Spleen (tissue), 7 donors: Measurements from ENCODE around the gene MOB3B.

Experiments
- POLR2A ChIP-seq, 3 donors: fragments of 450-650 bp; IDR thresholded peaks; one replicate each; pipeline ENCODE4 v1.5.1; 2017; ENCODE audit warnings: antibody characterized with exemption in 3 of 3, mild to moderate bottlenecking in 1 of 3
- POLR2AphosphoS5 ChIP-seq, 3 donors: sonication (generic); formaldehyde crosslinking; IDR thresholded peaks; one replicate each; pipeline ENCODE4 v1.5.1; 2017; ENCODE audit warnings: antibody characterized with exemption in 3 of 3
- TF ChIP-seq, protein P1 (sequence below), 11 experiments: fragments of 200-600 bp in 7 of 11; fragments of 450-650 bp in 4 of 11; sonication (generic) in 4 of 11; IDR thresholded peaks in 8 of 11; conservative IDR thresholded peaks in 3 of 11; 1 replicate in 7 of 11; 2 replicates in 4 of 11; pipeline versions ENCODE4 v1.4.0 to v1.8.0; 2016 to 2021; ENCODE audit warnings: antibody characterized with exemption in 11 of 11, inconsistent platforms in 4 of 11, mild to moderate bottlenecking in 1 of 11
- donor health status: DM: no; HTN: no; CAD: no; lungs with moderate emphysema.
- donor health status: DM: no; HTN: no; CAD: no.
- donor health status: DM: no; HTN: no; CAD: no.

DNA sequence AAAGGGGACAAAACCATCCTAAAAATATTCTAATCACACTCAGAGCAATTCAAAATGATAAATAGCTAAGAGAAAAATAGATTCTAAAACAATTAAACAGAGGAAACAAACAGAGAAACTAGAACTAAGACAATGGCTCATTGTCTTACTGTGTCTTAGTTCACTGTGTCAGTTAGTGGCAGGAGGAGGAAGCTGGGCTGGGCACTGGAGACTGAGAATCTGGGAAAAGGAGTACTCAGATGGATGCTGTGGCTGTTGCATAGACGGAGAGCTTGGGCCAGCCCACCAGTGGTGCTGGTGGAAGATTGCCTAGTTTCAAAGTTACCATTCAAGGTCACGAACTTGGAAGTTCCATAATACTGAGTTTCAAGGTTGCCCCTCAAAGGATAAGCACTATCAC lies 100.2 kb downstream of the MOB3B start:
- TF ChIP-seq, protein P1, sequence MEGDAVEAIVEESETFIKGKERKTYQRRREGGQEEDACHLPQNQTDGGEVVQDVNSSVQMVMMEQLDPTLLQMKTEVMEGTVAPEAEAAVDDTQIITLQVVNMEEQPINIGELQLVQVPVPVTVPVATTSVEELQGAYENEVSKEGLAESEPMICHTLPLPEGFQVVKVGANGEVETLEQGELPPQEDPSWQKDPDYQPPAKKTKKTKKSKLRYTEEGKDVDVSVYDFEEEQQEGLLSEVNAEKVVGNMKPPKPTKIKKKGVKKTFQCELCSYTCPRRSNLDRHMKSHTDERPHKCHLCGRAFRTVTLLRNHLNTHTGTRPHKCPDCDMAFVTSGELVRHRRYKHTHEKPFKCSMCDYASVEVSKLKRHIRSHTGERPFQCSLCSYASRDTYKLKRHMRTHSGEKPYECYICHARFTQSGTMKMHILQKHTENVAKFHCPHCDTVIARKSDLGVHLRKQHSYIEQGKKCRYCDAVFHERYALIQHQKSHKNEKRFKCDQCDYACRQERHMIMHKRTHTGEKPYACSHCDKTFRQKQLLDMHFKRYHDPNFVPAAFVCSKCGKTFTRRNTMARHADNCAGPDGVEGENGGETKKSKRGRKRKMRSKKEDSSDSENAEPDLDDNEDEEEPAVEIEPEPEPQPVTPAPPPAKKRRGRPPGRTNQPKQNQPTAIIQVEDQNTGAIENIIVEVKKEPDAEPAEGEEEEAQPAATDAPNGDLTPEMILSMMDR (IDR thresholded peaks at IDR 0.05 in 8 of 11, conservative IDR thresholded peaks at IDR 0.05 in 3 of 11): no peak
- TF ChIP-seq POLR2A (IDR thresholded peaks at IDR 0.05) (no peak), POLR2AphosphoS5 (IDR thresholded peaks at IDR 0.05) (no peak)
